ACC112 (cell line): Measurements from ENCODE around the gene LPGAT1.

ENCODE experiments used
- H2AFZ ChIP-seq: fragments of 200-600 bp; sonication (generic); one replicate; pipeline ENCODE4 v1.6.0; 2017; ENCODE audit warnings: antibody characterized with exemption, low read length; ENCODE audit not compliant: unreplicated experiment
- H3K27ac ChIP-seq: fragments of 200-600 bp; sonication (generic); 2 replicates; pipeline ENCODE4 v1.5.1; 2014; ENCODE audit warnings: low read depth, mild to moderate bottlenecking, antibody characterized with exemption, low read length, moderate library complexity
- H3K27me3 ChIP-seq: fragments of 200-600 bp; sonication (generic); 2 replicates; pipeline ENCODE4 v1.6.1; 2014; ENCODE audit warnings: mild to moderate bottlenecking, antibody characterized with exemption, low read length, moderate library complexity, mixed read lengths; ENCODE audit not compliant: insufficient read depth
- H3K36me3 ChIP-seq: fragments of 200-600 bp; sonication (generic); 2 replicates; pipeline ENCODE4 v1.6.1; 2016; ENCODE audit warnings: mild to moderate bottlenecking, antibody characterized with exemption, low read length, moderate library complexity, mixed read lengths; ENCODE audit not compliant: insufficient read depth
- H3K4me1 ChIP-seq: fragments of 200-600 bp; sonication (generic); one replicate; pipeline ENCODE4 v1.6.1; 2016; ENCODE audit warnings: low read length, mixed read lengths; ENCODE audit not compliant: insufficient read depth, unreplicated experiment, control insufficient read depth
- H3K4me3 ChIP-seq: fragments of 200-600 bp; sonication (generic); 2 replicates; pipeline ENCODE4 v1.5.1; 2014; ENCODE audit warnings: mild to moderate bottlenecking, low read depth, low read length
- H3K79me2 ChIP-seq: fragments of 200-600 bp; sonication (generic); one replicate; pipeline ENCODE4 v1.6.0; 2016; ENCODE audit warnings: low read length; ENCODE audit not compliant: control insufficient read depth, unreplicated experiment, insufficient read depth

The LPGAT1 gene

DNA sequence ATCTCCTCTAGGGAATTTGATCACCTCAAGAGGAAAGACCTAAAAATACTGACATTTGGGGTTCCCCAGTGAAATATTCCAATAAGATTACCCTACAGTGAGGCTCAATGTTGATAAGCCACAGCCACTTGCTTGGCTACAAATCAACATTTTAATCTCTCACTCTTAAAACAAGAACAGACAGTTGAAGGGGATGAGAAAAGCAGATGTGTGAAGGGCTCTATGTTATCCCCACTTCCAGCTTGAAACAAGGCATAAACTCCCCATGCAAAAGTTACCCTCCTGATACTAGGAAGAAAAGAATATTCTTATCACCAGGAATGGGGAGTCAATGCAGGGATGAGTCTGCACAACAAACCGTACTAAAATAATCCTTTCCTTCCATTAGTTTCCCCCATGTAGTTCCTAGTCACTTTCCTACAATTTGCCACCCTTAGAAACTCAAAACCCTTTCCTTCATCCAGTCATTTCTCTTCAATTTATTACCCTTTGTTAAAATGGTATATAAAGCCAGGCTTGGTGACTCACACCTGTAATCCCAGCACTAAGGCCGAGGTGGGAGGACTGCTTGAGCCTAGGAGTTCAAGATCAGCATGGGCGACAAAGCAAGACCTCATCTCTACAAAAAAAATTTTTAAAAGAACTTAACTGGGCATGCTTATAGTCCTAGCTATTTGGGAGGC is 29.5 kb downstream of the LPGAT1 start:
- Histone ChIP-seq H2AFZ (no peak overlapping the region), H3K4me1 (no peaks in the 10 kb centered on the region), H3K79me2 (peaks cover 3% of the 10 kb centered on the region), H3K27me3 (no peaks in the 10 kb centered on the region), H3K36me3 (peaks cover 20% of the 10 kb centered on the region), H3K27ac (no peak overlapping the region), H3K4me3 (no peak overlapping the region)

GRCh38 chr1:211797994-211798393 is 32.6 kb downstream of the LPGAT1 start:
- H3K4me1 ChIP-seq = no peaks in the 10 kb centered on the region
- no peak overlapping the region for H3K4me3 ChIP-seq
- no peak overlapping the region for H2AFZ ChIP-seq
- peaks cover 5% of the 10 kb centered on the region; the same call in 1 of the 2 replicates for H3K36me3 ChIP-seq
- H3K27me3 ChIP-seq = no peaks in the 10 kb centered on the region
- peaks cover 2% of the 10 kb centered on the region for H3K79me2 ChIP-seq
- H3K27ac ChIP-seq = no peak overlapping the region

- Histone ChIP-seq H3K36me3 (peaks cover 8% of the 10 kb centered on the region), H3K27ac (no peak overlapping the region), H3K27me3 (no peaks in the 10 kb centered on the region), H3K79me2 (peaks cover 2% of the 10 kb centered on the region), H3K4me3 (no peak overlapping the region), H2AFZ (no peak overlapping the region), H3K4me1 (no peaks in the 10 kb centered on the region)
Observed at GRCh38 chr1:211791979-211792378, 38.6 kb downstream of the LPGAT1 start.

DNA sequence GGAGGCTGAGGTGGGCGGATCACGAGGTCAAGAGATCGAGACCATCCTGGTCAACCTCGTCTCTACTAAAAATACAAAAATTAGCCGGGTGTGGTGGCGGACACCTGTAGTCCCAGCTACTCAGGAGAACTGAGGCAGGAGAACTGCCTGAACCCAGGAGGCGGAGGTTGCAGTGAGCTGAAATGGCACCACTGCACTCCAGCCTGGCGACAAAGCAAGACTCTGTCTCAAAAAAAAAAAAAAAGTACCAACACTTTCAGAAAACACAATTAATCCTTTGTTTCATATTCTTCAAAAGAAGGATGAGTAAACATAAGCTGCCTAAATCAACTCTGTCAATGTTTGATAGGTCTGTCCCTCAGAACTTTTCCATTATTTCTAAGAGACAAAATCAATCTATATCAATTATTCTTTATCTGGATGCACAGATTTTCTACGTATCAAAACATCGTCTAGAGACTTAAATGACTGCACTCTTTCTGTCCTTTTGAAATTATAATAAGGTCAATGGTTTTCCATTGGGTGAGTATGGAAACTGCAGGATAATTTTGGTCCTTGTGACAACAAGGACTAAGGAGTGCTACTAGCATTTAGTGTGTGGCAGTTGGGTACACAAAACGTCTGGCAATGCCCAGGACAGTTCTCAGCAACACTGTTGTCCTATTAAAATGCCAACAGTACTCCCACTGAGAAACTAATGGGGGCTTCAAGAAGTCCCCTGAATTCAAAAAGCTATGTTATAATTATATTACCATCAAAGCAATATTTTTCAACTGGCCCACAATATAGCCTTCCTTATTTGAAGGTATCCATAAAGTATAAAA is 40.7 kb downstream of the LPGAT1 start:
- H3K27me3 ChIP-seq = no peaks in the 10 kb centered on the region
- H3K4me3 ChIP-seq = no peak overlapping the region
- H3K36me3 ChIP-seq = peaks cover 14% of the 10 kb centered on the region
- H3K79me2 ChIP-seq = peaks cover 2% of the 10 kb centered on the region
- H3K4me1 ChIP-seq = no peaks in the 10 kb centered on the region
- H2AFZ ChIP-seq = no peak overlapping the region
- no peak overlapping the region for H3K27ac ChIP-seq

GRCh38 chr1:211788626-211789025 is 41.9 kb downstream of the LPGAT1 start:
- no peak overlapping the region for H3K4me3 ChIP-seq
- peaks cover 9% of the 10 kb centered on the region; the same call in 1 of the 2 replicates for H3K36me3 ChIP-seq
- no peak overlapping the region for H3K27ac ChIP-seq
- no peak overlapping the region for H2AFZ ChIP-seq
- peaks cover 1% of the 10 kb centered on the region for H3K79me2 ChIP-seq
- no peaks in the 10 kb centered on the region for H3K27me3 ChIP-seq
- H3K4me1 ChIP-seq = no peaks in the 10 kb centered on the region

- Histone ChIP-seq H3K79me2 (no peaks in the 10 kb centered on the region), H3K27me3 (no peaks in the 10 kb centered on the region), H3K4me3 (no peak overlapping the region), H3K4me1 (no peaks in the 10 kb centered on the region), H3K27ac (no peak overlapping the region), H2AFZ (no peak overlapping the region), H3K36me3 (peaks cover 9% of the 10 kb centered on the region; the same call in 1 of the 2 replicates)
Observed at GRCh38 chr1:211783897-211784296, 46.7 kb downstream of the LPGAT1 start.

DNA sequence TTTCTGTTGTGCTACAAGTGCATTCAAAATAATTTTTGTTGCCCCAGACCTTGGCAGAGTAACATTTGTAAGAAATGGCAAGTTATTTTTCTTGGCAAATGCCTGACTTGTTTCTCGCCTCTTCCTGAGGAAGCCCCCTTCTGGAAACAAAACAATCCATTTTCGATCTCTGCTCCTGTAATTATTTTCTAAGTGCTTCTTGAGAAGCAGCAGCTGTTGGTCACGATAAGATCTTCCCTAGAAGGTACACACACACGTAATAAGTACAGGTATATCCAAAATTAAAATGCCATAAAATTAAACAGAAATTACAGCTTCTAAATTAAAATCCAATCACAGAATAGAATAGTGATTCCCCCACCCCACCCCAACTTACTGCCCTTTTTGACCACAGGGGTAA is 47.3 kb downstream of the LPGAT1 start:
- Histone ChIP-seq H3K27me3 (no peaks in the 10 kb centered on the region), H3K4me1 (no peaks in the 10 kb centered on the region), H2AFZ (no peak overlapping the region), H3K4me3 (no peak overlapping the region), H3K27ac (no peak overlapping the region), H3K36me3 (peaks cover 15% of the 10 kb centered on the region), H3K79me2 (no peaks in the 10 kb centered on the region)

DNA sequence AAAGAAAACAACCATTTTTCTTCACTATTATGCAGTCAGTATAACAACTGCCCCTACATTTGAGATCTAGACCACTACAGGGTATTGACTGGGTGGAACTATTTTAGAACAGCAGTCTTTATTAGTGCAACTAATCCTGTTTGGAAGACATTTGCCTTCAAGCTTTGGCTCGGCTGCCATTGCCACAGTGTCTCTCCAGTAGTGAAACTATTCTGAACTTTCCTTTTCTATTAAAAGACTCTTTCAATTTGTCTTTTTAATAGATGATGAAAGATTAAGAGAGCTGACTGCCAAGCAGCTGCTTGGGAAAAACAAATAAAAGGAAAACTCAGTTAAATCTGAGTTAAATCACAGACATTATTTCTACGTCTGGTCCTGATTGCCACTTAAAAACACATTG is 49.3 kb downstream of the LPGAT1 start:
- Histone ChIP-seq H3K27ac (no peak overlapping the region), H3K4me3 (no peak overlapping the region), H3K36me3 (peaks cover 13% of the 10 kb centered on the region), H3K27me3 (no peaks in the 10 kb centered on the region), H3K4me1 (no peaks in the 10 kb centered on the region), H3K79me2 (no peaks in the 10 kb centered on the region), H2AFZ (no peak overlapping the region)

- Histone ChIP-seq H3K27ac (no peak overlapping the region), H3K36me3 (peaks cover 9% of the 10 kb centered on the region), H3K79me2 (no peaks in the 10 kb centered on the region), H3K4me3 (no peak overlapping the region), H3K27me3 (no peaks in the 10 kb centered on the region), H2AFZ (no peak overlapping the region), H3K4me1 (no peaks in the 10 kb centered on the region)
Observed at GRCh38 chr1:211775170-211775569, 55.4 kb downstream of the LPGAT1 start.

GRCh38 chr1:211764701-211765100 is 65.9 kb downstream of the LPGAT1 start:
- Histone ChIP-seq H3K4me3 (no peak overlapping the region), H3K36me3 (no peaks in the 10 kb centered on the region), H3K27ac (no peak overlapping the region), H3K27me3 (no peaks in the 10 kb centered on the region), H3K4me1 (no peaks in the 10 kb centered on the region), H2AFZ (no peak overlapping the region), H3K79me2 (no peaks in the 10 kb centered on the region)

DNA sequence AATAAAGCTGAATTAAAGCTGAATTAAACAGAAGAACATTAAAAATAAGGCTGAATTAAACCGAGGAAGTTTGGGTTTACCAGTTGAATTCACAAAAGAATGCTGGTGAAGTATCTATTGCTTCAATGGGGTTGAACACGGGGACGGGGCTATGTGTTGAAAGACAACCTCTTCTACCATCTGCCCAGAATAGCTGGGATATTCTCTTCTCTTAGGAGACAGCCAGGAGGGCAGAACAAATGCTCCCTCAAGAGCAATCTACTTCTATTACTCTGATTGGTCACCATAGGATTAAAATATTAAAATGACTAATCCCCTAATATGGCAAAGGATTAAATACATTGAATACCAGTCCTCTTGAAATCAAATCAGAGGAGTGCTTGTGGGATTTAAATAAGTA is 68.4 kb downstream of the LPGAT1 start:
- peaks cover 10% of the 10 kb centered on the region for H3K36me3 ChIP-seq

More for the DNA sequence above, 68.4 kb downstream of the LPGAT1 start:
- no peaks in the 10 kb centered on the region for H3K4me1 ChIP-seq
- H3K27ac ChIP-seq = no peak overlapping the region
- no peaks in the 10 kb centered on the region for H3K79me2 ChIP-seq
- no peak overlapping the region for H3K4me3 ChIP-seq
- H2AFZ ChIP-seq = no peak overlapping the region
- H3K27me3 ChIP-seq = no peaks in the 10 kb centered on the region
